Endothelial cell of umbilical vein (primary cell): Measurements from ENCODE around the gene TAF3. TPM values are rescaled to one million over a fixed set of nuclear protein-coding genes. Genes with fewer than 3 reads are reported as not detected.

ENCODE experiments used
- BruUV-seq: library from RNA; stranded (reverse); fragments of 400-500 nt; replicated peaks from 2 replicates; lab custom pipeline; 2021; lab: Mats Ljungman, UMichigan
- CTCF ChIA-PET: fragments of 300-600, 350-600 bp; sonication (Branson Sonifier 250); formaldehyde crosslinking; loops from one replicate; lab custom pipeline; 2021; ENCODE audit warnings: antibody characterized with exemption, inconsistent platforms; lab: Charles Lee
- POLR2A ChIA-PET: fragments of 300-600, 350-600 bp; sonication (Branson Sonifier 250); formaldehyde crosslinking; loops from one replicate; lab custom pipeline; 2021; ENCODE audit warnings: antibody characterized with exemption, inconsistent platforms; lab: Charles Lee
- DNase-seq: peaks from one replicate; pipeline ENCODE4 v3.0.0-alpha.2; 2011; ENCODE audit warnings: low read depth, low spot score
- FAIRE-seq: peaks from 2 replicates; lab custom pipeline; 2011; peaks lifted over from hg19 to GRCh38; lab: Jason Lieb, UNC
- H2AFZ ChIP-seq: 2 replicates; pipeline ENCODE4 v1.6.0; 2012; ENCODE audit warnings: low read depth, low read length, control low read depth, inconsistent platforms
- H3K27ac ChIP-seq: 2 replicates; pipeline ENCODE4 v1.5.1; 2011; ENCODE audit warnings: low read depth, mild to moderate bottlenecking, control low read depth, low read length, moderate library complexity; ENCODE audit not compliant: insufficient read depth
- H3K27me3 ChIP-seq, 2 experiments: 2 replicates each; pipeline versions ENCODE4 v1.6.0 to v1.6.1; 2011; ENCODE audit warnings: low read length in 2 of 2, mixed read lengths in 1 of 2; ENCODE audit not compliant: control insufficient read depth in 2 of 2, insufficient read depth in 2 of 2
- H3K36me3 ChIP-seq, 2 experiments: 2 replicates in 1 of 2; 3 replicates in 1 of 2; pipeline ENCODE4 v1.5.1; 2011; ENCODE audit warnings: low read length in 2 of 2, mild to moderate bottlenecking in 1 of 2, moderate library complexity in 1 of 2; ENCODE audit not compliant: control insufficient read depth in 2 of 2, insufficient read depth in 2 of 2; ENCODE audit errors: extremely low read depth in 1 of 2
- H3K4me1 ChIP-seq: 3 replicates; pipeline ENCODE4 v1.5.1; 2011; ENCODE audit warnings: mild to moderate bottlenecking, low read length; ENCODE audit not compliant: control insufficient read depth, insufficient read depth; ENCODE audit errors: extremely low read depth
- H3K4me2 ChIP-seq: 2 replicates; pipeline ENCODE4 v1.6.1; 2011; ENCODE audit warnings: low read length, control low read depth, mixed read lengths; ENCODE audit not compliant: insufficient read depth
- H3K4me3 ChIP-seq, 3 experiments: fragments of 200-600 bp in 1 of 3; sonication (generic), shearing (Covaris generic) in 1 of 3; replicated peaks in 1 of 3; 2 replicates each; pipeline ENCODE4 v1.5.1; 2011 to 2016; ENCODE audit warnings: control low read depth in 3 of 3, low read length in 3 of 3, mild to moderate bottlenecking in 2 of 3, inconsistent platforms in 1 of 3, low read depth in 1 of 3, moderate library complexity in 1 of 3; ENCODE audit not compliant: insufficient read depth in 1 of 3
- H3K79me2 ChIP-seq: 2 replicates; pipeline ENCODE4 v1.6.0; 2012; ENCODE audit warnings: low read length, inconsistent platforms; ENCODE audit not compliant: control insufficient read depth, insufficient read depth
- H3K9ac ChIP-seq: replicated peaks from 2 replicates; pipeline ENCODE3; 2011; ENCODE audit warnings: low read length, control low read depth; ENCODE audit not compliant: insufficient read depth; ENCODE audit errors: extremely low read depth
- H3K9me1 ChIP-seq: replicated peaks from 3 replicates; pipeline ENCODE4 v1.6.0; 2011; ENCODE audit warnings: mild to moderate bottlenecking, low read length; ENCODE audit not compliant: control insufficient read depth, insufficient read depth; ENCODE audit errors: extremely low read depth
- H3K9me3 ChIP-seq: replicated peaks from 2 replicates; pipeline ENCODE4 v1.5.1; 2012; ENCODE audit warnings: low read length, inconsistent platforms; ENCODE audit not compliant: control insufficient read depth, insufficient read depth
- H4K20me1 ChIP-seq: replicated peaks from 2 replicates; pipeline ENCODE3; 2011; ENCODE audit warnings: mild to moderate bottlenecking, low read length; ENCODE audit not compliant: control insufficient read depth, insufficient read depth; ENCODE audit errors: extremely low read depth
- CTCF ChIP-seq, 2 donors: IDR thresholded peaks; 1 replicate in 1 of 2; 2 replicates in 1 of 2; pipeline ENCODE4 v1.5.1; 2011; ENCODE audit warnings: low read length in 2 of 2, mild to moderate bottlenecking in 2 of 2, moderate library complexity in 2 of 2, control low read depth in 1 of 2, inconsistent platforms in 1 of 2, low read depth in 1 of 2; ENCODE audit not compliant: insufficient read depth in 1 of 2; ENCODE audit errors: extremely low read depth in 1 of 2
- EZH2 ChIP-seq: IDR thresholded peaks from 2 replicates; pipeline ENCODE4 v1.6.1; 2012; ENCODE audit warnings: borderline replicate concordance, low read depth, mild to moderate bottlenecking, moderate library complexity, low read length, inconsistent platforms; ENCODE audit not compliant: severe bottlenecking
- FOS ChIP-seq: IDR thresholded peaks from 2 replicates; pipeline ENCODE4 v1.6.1; 2011; ENCODE audit warnings: mild to moderate bottlenecking, low read length, moderate library complexity, borderline replicate concordance; ENCODE audit not compliant: insufficient read depth
- JUN ChIP-seq: IDR thresholded peaks from 2 replicates; pipeline ENCODE4 v1.6.1; 2011; ENCODE audit warnings: borderline replicate concordance, low read depth; ENCODE audit not compliant: insufficient read length, insufficient read depth
- MAX ChIP-seq: IDR thresholded peaks from 2 replicates; pipeline ENCODE4 v1.6.1; 2011; ENCODE audit not compliant: insufficient read depth, insufficient read length
- MYC ChIP-seq: IDR thresholded peaks from one replicate; pipeline ENCODE4 v1.6.1; 2011; ENCODE audit warnings: mild to moderate bottlenecking, low read depth, low read length
- POLR2A ChIP-seq: IDR thresholded peaks from 2 replicates; pipeline ENCODE4 v1.6.1; 2012; ENCODE audit warnings: low read depth, mild to moderate bottlenecking, control low read depth, low read length
- POLR2AphosphoS5 ChIP-seq: IDR thresholded peaks from 2 replicates; pipeline ENCODE4 v1.6.1; 2012; ENCODE audit warnings: low read depth, mild to moderate bottlenecking, control low read depth, low read length, moderate library complexity; ENCODE audit not compliant: insufficient read depth
- dilution Hi-C: fragments of 300-500 bp; cut with MboI; formaldehyde crosslinking; loops from one replicate; pipeline ENCODE4 v1.15.0; 2019; ENCODE audit warnings: low sequenced_read_pairs; ENCODE audit not compliant: extremely low pct_ligation_motif_present
- intact Hi-C: fragments of 100-400 bp; cut with micrococcal nuclease; formaldehyde crosslinking; loops from one replicate; pipeline ENCODE4 v1.10.0; 2022
- polyA plus RNA-seq, 4 experiments: library from polyadenylated mRNA; depleted of rRNA in 3 of 4; stranded (reverse) in 3 of 4; unstranded in 1 of 4; fragments of >200 nt; gene quantifications; 2 replicates each; pipeline versions ENCODE4 v1.2.1 to v1.2.3, GENCODE V29; 2011 to 2012; ENCODE audit warnings: missing spikeins in 1 of 4
- total RNA-seq: library from RNA; stranded (reverse); gene quantifications from 2 replicates; pipeline ENCODE4 v1.2.3, GENCODE V29; 2021

Gene TAF3
- total and polyA plus RNA-seq, 2 donors (not counting 3 experiments of a cell fraction or from before 2014, with no cell fraction given) = 2.4 to 10.5 TPM

GRCh38 chr10:8037199-8037801 lies 219.0 kb downstream of the TAF3 start:
- Histone ChIP-seq H3K36me3 (no peaks in the 10 kb centered on the region), H3K9me1 (no peaks in the 10 kb centered on the region), H3K27me3 (peaks cover 33 to 42% of the 10 kb centered on the region in 2 experiments), H3K9ac (no peak overlapping the region), H3K4me2 (peak overlapping the region; percentile 84), H4K20me1 (no peaks in the 10 kb centered on the region), H2AFZ (peak overlapping the region; percentile 70), H3K27ac (no peak overlapping the region), H3K4me3 (peak overlapping the region; percentile 5 to 34 (median 24)), H3K9me3 (no peaks in the 10 kb centered on the region), H3K4me1 (peaks cover 36% of the 10 kb centered on the region), H3K79me2 (no peaks in the 10 kb centered on the region)
- TF ChIP-seq FOS (no peak), POLR2A (no peak), EZH2 (peak; percentile 54)
- CTCF ChIA-PET = interaction anchor here (1.1 to 1.4 kb wide), 2 partner anchors 89 to 165 kb away, joined by 3 to 4 read pairs; no protein-coding TSS in a partner anchor
- FAIRE-seq = no peak
- no peak for DNase-seq
- POLR2A ChIA-PET = no interaction called here
- dilution Hi-C loops (no loop called here), intact Hi-C loops (no loop called here)
- BruUV-seq = no TSS peak

- Histone ChIP-seq H3K4me2 (no peak overlapping the region), H3K4me1 (peaks cover 44% of the 10 kb centered on the region), H3K9me1 (no peaks in the 10 kb centered on the region), H3K27ac (no peak overlapping the region), H3K36me3 (no peaks in the 10 kb centered on the region), H3K79me2 (no peaks in the 10 kb centered on the region), H2AFZ (peak overlapping the region; percentile 23), H3K9me3 (no peaks in the 10 kb centered on the region), H3K27me3 (peaks cover 35 to 42% of the 10 kb centered on the region in 2 experiments), H3K9ac (no peak overlapping the region), H4K20me1 (no peaks in the 10 kb centered on the region), H3K4me3 (no peak overlapping the region)
- CTCF ChIA-PET = interaction anchor here (1.1 kb wide), 1 partner anchor 166 kb away, joined by 4 read pairs; no protein-coding TSS in a partner anchor
- dilution Hi-C loops (no loop called here), intact Hi-C loops (no loop called here)
- TF ChIP-seq JUN = no peak
- TF ChIP-seq POLR2A = no peak
- no peak for TF ChIP-seq POLR2AphosphoS5
- no peak for TF ChIP-seq MYC
- peak; percentile 15 for TF ChIP-seq EZH2
- TF ChIP-seq FOS = no peak
- TF ChIP-seq MAX = no peak
- TF ChIP-seq CTCF (IDR thresholded peaks at IDR 0.05; ENCODE audit: extremely low read depth in 1 of 2, insufficient read depth in 1 of 2, low read depth in 1 of 2, low read length in 2 of 2) = no peak
- FAIRE-seq (peak; percentile 12), DNase-seq (peak; percentile 13)
- no TSS peak for BruUV-seq
- POLR2A ChIA-PET = no interaction called here
Measured at GRCh38 chr10:8037941-8038894, 219.9 kb downstream of the TAF3 start.
